Measurements from ENCODE around the gene GREB1L.

GRCh38 chr18:21450503-21450902, 208.5 kb downstream of the GREB1L start:
- TF ChIP-seq CTCF (IDR thresholded peaks at IDR 0.05) (no peak), ZNF121 (CRISPR knock-in tag; IDR thresholded peaks at IDR 0.05) (no peak), NFYB (CRISPR knock-in tag; conservative IDR thresholded peaks at IDR 0.05; ENCODE audit: low read depth) (no peak)

Measured in WTC11 (cell line).